Left lung (tissue), 10 donors: Measurements from ENCODE around the gene PRSS27. TPM values are rescaled to one million over a fixed set of nuclear protein-coding genes. Genes with fewer than 3 reads are reported as not detected.

Experiments used
- ATAC-seq: fragments of 200-7000 bp; cut with Tn5 transposase; one replicate; pipeline ENCODE4 v1.9.1; 2020; ENCODE audit warnings: moderate library complexity
- DNase-seq, 4 donors: peaks; one replicate each; pipeline ENCODE4 v3.0.0-alpha.2; 2013 to 2020
- H3K27ac ChIP-seq, 2 donors: fragments of 200-600 bp; sonication (generic) in 1 of 2; one replicate each; pipeline versions ENCODE4 v1.5.0 to v1.8.0; 2020 to 2021
- H3K27me3 ChIP-seq, 2 donors: fragments of 200-600 bp; sonication (generic) in 1 of 2; one replicate each; pipeline versions ENCODE4 v1.5.0 to v1.8.0; 2020 to 2021
- H3K36me3 ChIP-seq, 2 donors: fragments of 200-600 bp; sonication (generic) in 1 of 2; one replicate each; pipeline versions ENCODE4 v1.5.0 to v1.8.0; 2020 to 2021
- H3K4me1 ChIP-seq, 2 donors: fragments of 200-600 bp; one replicate each; pipeline ENCODE4 v1.8.0; 2021
- H3K4me3 ChIP-seq, 2 donors: fragments of 200-600 bp; sonication (generic) in 1 of 2; one replicate each; pipeline versions ENCODE4 v1.5.0 to v1.8.0; 2020 to 2021; ENCODE audit warnings: mild to moderate bottlenecking in 1 of 2
- H3K9me3 ChIP-seq, 2 donors: fragments of 200-600 bp; sonication (generic) in 1 of 2; one replicate each; pipeline versions ENCODE4 v1.5.0 to v1.8.0; 2020 to 2021
- CTCF ChIP-seq, 2 donors: fragments of 200-600 bp; sonication (generic) in 1 of 2; IDR thresholded peaks; one replicate each; pipeline versions ENCODE4 v1.5.0 to v1.8.0; 2021; ENCODE audit warnings: antibody characterized with exemption in 2 of 2
- intact Hi-C, 2 donors: fragments of 100-400 bp; cut with DNase I; formaldehyde crosslinking; loops; one replicate each; pipeline versions ENCODE4 v1.11.2 to v1.14.2; 2022
- polyA plus RNA-seq, 6 donors: library from polyadenylated mRNA; unstranded; fragments of 120-200 nt; gene quantifications; one replicate each; pipeline ENCODE4 v1.2.1, GENCODE V29; 2013; ENCODE audit not compliant: insufficient read length in 6 of 6
- total RNA-seq, 2 donors: library from RNA; stranded (reverse); fragmentation: NEBNext Ultra II Directional; extraction: Animal tissue kit (Norgen Biotek cat#: 25700); gene quantifications; one replicate each; pipeline ENCODE4 v1.2.1, GENCODE V29; 2021
- donor health status: DM: no; HTN: yes; CAD: no.
- donor health status: DM: no; HTN: no; CAD: no.

PRSS27 gene
- total and polyA plus RNA-seq, 8 donors: 0.45 to 3.3 (median 2.1) TPM

- peaks cover 0 to 13% of the 10 kb centered on the region in 2 donors for H3K36me3 ChIP-seq
- H3K9me3 ChIP-seq: no peaks in the 10 kb centered on the region
- H3K4me1 ChIP-seq: peaks cover 32 to 45% of the 10 kb centered on the region in 2 donors
- peak within 1 kb of the TSS; percentile 100 for H3K27ac ChIP-seq
- H3K27me3 ChIP-seq: no peaks in the 10 kb centered on the region
- intact Hi-C loops: no loop called here
- H3K4me3 ChIP-seq: peak within 1 kb of the TSS; percentile 87 to 99
- peak; percentile 93 for ATAC-seq
- peak; percentile 95 to 100 (median 98) for DNase-seq
- TF ChIP-seq CTCF (IDR thresholded peaks at IDR 0.05): peak in 1 of 2 donors; percentile 20
Observed at GRCh38 chr16:2752035-2752849, 32.2 kb upstream of the PRSS27 start, which contains the start of gene SRRM2. SRRM2 (plus strand) TSS chr16:2752638; CDS start chr16:2756365, 3,727 bp downstream.

GRCh38 chr16:2751577-2752034 lies 31.6 kb upstream of the PRSS27 start:
- Histone ChIP-seq H3K4me3 (peak overlapping the region; percentile 87 to 99), H3K4me1 (peaks cover 32 to 39% of the 10 kb centered on the region in 2 donors), H3K27ac (peak overlapping the region; percentile 100), H3K27me3 (no peaks in the 10 kb centered on the region), H3K9me3 (no peaks in the 10 kb centered on the region), H3K36me3 (peaks cover 0 to 7% of the 10 kb centered on the region in 2 donors)
- DNase-seq (no peak), ATAC-seq (no peak)
- intact Hi-C loops: no loop called here
- TF ChIP-seq CTCF (IDR thresholded peaks at IDR 0.05): no peak

GRCh38 chr16:2749936-2750335 lies 29.9 kb upstream of the PRSS27 start:
- intact Hi-C loops: no loop called here
- no peaks in the 10 kb centered on the region for H3K27me3 ChIP-seq
- DNase-seq (no peak), ATAC-seq (no peak)
- TF ChIP-seq CTCF (IDR thresholded peaks at IDR 0.05): no peak
- peaks cover 15 to 23% of the 10 kb centered on the region in 2 donors for H3K4me1 ChIP-seq
- no peak overlapping the region for H3K4me3 ChIP-seq
- H3K9me3 ChIP-seq: no peaks in the 10 kb centered on the region
- H3K36me3 ChIP-seq: no peaks in the 10 kb centered on the region
- H3K27ac ChIP-seq: no peak overlapping the region

- no peak overlapping the region for H3K27ac ChIP-seq
- peaks cover 11 to 18% of the 10 kb centered on the region in 2 donors for H3K4me1 ChIP-seq
- no peaks in the 10 kb centered on the region for H3K9me3 ChIP-seq
- intact Hi-C loops: no loop called here
- no peaks in the 10 kb centered on the region for H3K36me3 ChIP-seq
- ATAC-seq (no peak), DNase-seq (no peak)
- no peak overlapping the region for H3K4me3 ChIP-seq
- H3K27me3 ChIP-seq: no peaks in the 10 kb centered on the region
- no peak for TF ChIP-seq CTCF (IDR thresholded peaks at IDR 0.05)
Observed at GRCh38 chr16:2749476-2749875, 29.5 kb upstream of the PRSS27 start.

GRCh38 chr16:2748757-2749455 lies 28.9 kb upstream of the PRSS27 start:
- H3K27ac ChIP-seq: no peak overlapping the region
- DNase-seq: no peak
- no peak for TF ChIP-seq CTCF (IDR thresholded peaks at IDR 0.05)
- no peaks in the 10 kb centered on the region for H3K27me3 ChIP-seq
- ATAC-seq: no peak
- intact Hi-C loops: no loop called here
- H3K4me1 ChIP-seq: peaks cover 7 to 12% of the 10 kb centered on the region in 2 donors
- no peaks in the 10 kb centered on the region for H3K9me3 ChIP-seq
- no peaks in the 10 kb centered on the region for H3K36me3 ChIP-seq
- no peak overlapping the region for H3K4me3 ChIP-seq
